Lower leg skin (tissue), 4 donors: ENCODE measurements around the gene CCNL1. TPM values are rescaled to one million over a fixed set of nuclear protein-coding genes. Genes with fewer than 3 reads are reported as not detected.
"Not testable (repeated sequence)": the region's sequence is repeated elsewhere in the genome, so short reads cannot be mapped to it uniquely, and the experiment has no call there.

Experiments
- DNase-seq, 2 donors: peaks; one replicate each; pipeline ENCODE4 v3.0.0-alpha.2; 2019; ENCODE audit warnings: low spot score in 2 of 2
- H3K4me3 ChIP-seq: fragments of 200-600 bp; sonication (generic); 2 replicates; pipeline ENCODE4 v1.5.1; 2017; ENCODE audit warnings: mild to moderate bottlenecking, low read depth; ENCODE audit not compliant: poor library complexity, severe bottlenecking
- POLR2A ChIP-seq, 2 donors: fragments of 450-650 bp; IDR thresholded peaks; one replicate each; pipeline ENCODE4 v1.6.1; 2016 to 2017; ENCODE audit warnings: antibody characterized with exemption in 2 of 2, mild to moderate bottlenecking in 1 of 2, moderate library complexity in 1 of 2
- WGBS, 2 donors: methylation state at CpG; one replicate each; pipeline ENCODE4 v1.1.5; 2018; 5-methylcytosine and 5-hydroxymethylcytosine counted together
- intact Hi-C: fragments of 100-400 bp; cut with DNase I; formaldehyde crosslinking; loops from one replicate; pipeline ENCODE4 v1.15.0; 2023; ENCODE audit warnings: low total_unique reads
- total RNA-seq, 4 donors: library from RNA; depleted of rRNA; stranded (reverse); fragments of >200 nt; gene quantifications; one replicate each; pipeline ENCODE4 v1.1.0, GENCODE V29; 2016
- TF ChIP-seq, protein P1 (sequence below), 3 donors: fragments of 450-650 bp; IDR thresholded peaks; one replicate each; pipeline ENCODE4 v1.5.1; 2016; ENCODE audit warnings: antibody characterized with exemption in 3 of 3, mild to moderate bottlenecking in 3 of 3, moderate library complexity in 2 of 3

Gene CCNL1
- total RNA-seq, 4 donors from 2014 or later = 113 to 308 (median 155) TPM

DNA sequence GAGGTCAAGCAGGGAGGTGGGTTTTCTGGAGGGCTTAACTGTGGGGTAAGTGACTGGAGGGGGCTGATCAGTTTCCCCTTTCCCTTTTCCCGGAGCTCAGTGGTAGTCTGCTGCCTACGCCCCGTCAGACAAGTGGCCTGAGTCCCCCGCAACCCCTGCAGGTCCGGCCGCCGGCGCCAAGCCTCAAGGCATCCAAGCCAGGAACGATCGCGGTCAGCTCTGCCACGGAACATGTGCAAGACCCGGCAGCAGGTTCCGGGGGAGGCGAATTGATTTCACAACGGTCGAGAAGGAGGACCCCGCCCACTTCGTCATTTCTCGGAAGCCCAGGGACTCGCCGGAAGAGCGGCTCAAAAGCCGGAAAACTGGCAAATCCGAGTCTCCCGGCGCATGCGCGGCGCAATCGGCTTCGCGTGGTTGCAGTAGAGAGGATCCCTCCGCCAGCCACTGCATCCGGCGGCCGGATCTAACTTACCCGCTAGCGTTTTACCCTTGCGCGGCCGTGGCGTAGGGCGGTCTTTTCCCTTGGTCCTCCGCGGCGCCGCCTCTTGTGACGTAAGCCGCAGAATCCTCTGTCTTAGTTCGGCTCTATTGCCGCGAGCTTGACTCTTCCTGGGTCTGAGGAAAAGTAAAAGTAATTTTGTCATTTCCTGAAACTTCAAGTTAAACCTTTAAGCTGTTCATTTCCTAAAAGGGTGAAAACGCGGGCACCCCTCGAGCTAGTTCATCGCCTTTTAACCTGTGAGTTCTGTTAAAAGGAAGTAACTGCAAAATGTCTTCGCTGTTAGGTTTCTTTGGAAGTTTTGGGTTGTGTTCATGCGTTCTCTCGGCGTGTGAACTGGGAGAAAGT, 14.9 kb upstream of the CCNL1 start:
- 0% methylated on average over 43 to 52 of the region's 61 CpGs for WGBS, 2 donors
- TF ChIP-seq, protein P1, sequence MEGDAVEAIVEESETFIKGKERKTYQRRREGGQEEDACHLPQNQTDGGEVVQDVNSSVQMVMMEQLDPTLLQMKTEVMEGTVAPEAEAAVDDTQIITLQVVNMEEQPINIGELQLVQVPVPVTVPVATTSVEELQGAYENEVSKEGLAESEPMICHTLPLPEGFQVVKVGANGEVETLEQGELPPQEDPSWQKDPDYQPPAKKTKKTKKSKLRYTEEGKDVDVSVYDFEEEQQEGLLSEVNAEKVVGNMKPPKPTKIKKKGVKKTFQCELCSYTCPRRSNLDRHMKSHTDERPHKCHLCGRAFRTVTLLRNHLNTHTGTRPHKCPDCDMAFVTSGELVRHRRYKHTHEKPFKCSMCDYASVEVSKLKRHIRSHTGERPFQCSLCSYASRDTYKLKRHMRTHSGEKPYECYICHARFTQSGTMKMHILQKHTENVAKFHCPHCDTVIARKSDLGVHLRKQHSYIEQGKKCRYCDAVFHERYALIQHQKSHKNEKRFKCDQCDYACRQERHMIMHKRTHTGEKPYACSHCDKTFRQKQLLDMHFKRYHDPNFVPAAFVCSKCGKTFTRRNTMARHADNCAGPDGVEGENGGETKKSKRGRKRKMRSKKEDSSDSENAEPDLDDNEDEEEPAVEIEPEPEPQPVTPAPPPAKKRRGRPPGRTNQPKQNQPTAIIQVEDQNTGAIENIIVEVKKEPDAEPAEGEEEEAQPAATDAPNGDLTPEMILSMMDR (IDR thresholded peaks at IDR 0.05) = no peak
- peak in 1 of 2 donors; percentile 75 for TF ChIP-seq POLR2A (IDR thresholded peaks at IDR 0.05)
- H3K4me3 ChIP-seq = peak overlapping the region; percentile 40
- peak; percentile 99 to 100 for DNase-seq
- intact Hi-C loops = no loop called here

DNA sequence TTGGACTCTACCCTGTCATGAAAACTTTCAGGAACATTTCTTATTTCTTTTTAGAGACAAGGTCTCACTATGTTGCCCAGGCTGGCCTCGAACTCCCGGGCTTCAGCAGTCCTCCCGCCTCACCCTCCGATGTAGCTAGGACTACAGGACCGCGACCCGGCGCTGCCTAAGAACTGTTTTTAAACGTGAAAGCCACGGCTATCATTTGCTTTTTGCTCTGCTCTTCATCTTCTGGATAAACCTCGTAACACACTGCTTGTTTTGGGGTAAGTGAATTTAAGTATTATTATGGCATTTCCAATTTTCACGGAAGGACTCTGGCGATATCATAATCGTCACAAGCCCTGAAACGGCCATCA, 14.3 kb upstream of the CCNL1 start:
- 3 to 4% methylated on average over 15 of the region's 15 CpGs for WGBS, 2 donors
- peak overlapping the region; percentile 28 for H3K4me3 ChIP-seq
- TF ChIP-seq, protein P1 (IDR thresholded peaks at IDR 0.05) = no peak
- no peak for TF ChIP-seq POLR2A (IDR thresholded peaks at IDR 0.05)
- intact Hi-C loops = no loop called here
- peak in 1 of 2 donors; percentile 87 for DNase-seq

DNA sequence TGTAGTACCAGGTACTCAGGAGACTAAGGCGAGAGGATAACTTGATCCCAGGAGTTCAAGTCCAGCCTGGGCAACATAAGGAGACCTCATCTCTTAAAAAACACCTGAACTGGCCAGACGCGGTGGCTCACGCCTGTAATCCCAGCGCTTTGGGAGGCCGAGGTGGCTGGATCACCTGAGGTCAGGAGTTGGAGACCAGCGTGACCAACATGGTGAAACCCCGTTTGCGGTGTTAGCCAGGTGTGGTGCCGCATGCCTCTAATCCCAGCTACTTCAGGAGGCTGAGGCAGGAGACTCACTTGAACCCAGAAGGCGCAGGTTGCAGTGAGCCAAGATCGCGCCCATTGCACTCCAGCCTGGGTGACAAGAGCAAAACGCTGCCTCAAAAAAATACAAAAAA, 13.4 kb upstream of the CCNL1 start:
- H3K4me3 ChIP-seq, DNase-seq, intact Hi-C loops: not testable (repeated sequence)
- 92 to 97% methylated on average over 14 of the region's 14 CpGs for WGBS, 2 donors

DNA sequence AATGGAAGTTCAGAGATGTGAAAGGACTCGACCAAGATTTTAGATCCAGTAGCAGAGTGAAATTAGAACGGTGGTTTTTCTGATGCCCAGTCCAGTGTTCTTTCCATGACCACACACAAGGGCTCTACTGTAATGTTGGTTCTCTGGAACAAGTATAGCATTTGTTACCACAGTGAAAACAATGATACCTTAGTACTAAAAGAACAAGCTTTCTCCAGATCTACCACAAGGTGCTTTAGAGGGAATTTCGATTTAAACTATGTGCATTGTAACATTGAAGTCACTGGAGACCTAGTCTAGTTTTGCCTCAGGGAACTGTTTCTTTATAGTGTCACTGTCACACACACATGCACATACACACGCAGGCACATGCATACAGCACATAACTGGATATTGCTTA, 12.8 kb upstream of the CCNL1 start:
- 70 to 75% methylated on average over 4 of the region's 4 CpGs for WGBS, 2 donors
- H3K4me3 ChIP-seq = no peak overlapping the region
- no peak for DNase-seq
- intact Hi-C loops = no loop called here
- TF ChIP-seq, protein P1 (IDR thresholded peaks at IDR 0.05) = no peak
- TF ChIP-seq POLR2A (IDR thresholded peaks at IDR 0.05) = no peak

DNA sequence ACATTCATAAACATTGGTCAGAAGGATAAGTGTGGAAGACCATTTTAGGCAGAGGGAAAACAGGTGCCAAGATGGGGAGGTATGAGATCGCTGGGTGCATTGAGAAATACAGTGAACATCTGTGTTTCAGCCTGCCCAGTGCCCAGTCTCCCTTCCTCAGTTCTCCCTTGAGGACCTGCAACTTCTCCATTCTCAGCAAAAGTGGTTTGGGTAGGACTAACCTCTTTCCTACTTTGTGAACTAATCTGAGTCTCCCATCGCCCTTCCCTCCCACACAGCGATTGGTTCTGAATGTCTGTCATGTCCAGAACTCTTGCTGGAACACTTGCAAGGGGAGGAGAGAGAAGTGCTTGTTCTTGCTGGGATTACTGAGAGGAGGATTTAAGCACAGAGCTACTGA, 10.9 kb upstream of the CCNL1 start:
- no peak for DNase-seq
- intact Hi-C loops = no loop called here
- no peak for TF ChIP-seq POLR2A (IDR thresholded peaks at IDR 0.05)
- TF ChIP-seq, protein P1 (IDR thresholded peaks at IDR 0.05) = no peak
- WGBS, 2 donors = 76 to 81% methylated on average over 3 of the region's 3 CpGs
- no peak overlapping the region for H3K4me3 ChIP-seq

DNA sequence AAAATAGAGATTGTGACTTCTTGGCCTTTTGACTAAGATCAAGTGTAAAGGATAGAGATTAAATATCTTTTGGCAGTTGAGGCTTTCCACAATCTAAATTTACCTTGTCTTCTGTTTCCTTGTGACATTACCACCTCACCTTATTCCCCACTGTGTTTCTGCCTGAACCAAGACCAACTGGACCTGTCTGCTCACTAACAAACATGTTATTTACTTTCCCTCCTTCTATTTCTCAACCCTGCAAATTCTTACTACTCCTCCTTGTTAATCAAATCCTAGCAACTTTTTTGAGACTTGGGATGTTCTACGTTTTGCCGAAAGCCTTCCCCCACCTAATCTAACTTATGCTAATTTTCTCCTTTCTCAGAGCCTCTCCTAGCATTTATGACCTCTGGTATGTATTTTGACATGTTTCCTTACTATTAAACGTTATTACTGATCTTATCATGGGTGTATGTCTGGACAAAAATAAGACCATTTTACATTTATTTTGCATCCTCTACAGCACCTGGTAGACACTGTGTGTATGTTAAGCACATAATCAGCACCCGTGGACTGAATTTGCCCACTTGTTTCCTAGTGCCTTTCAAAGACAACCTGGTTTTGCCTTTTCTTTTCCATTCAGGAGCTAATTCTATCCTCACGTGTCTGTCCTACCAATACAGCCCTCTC, 7.6 kb upstream of the CCNL1 start:
- no peak for DNase-seq
- intact Hi-C loops = no loop called here
- no peak for TF ChIP-seq POLR2A (IDR thresholded peaks at IDR 0.05)
- TF ChIP-seq, protein P1 (IDR thresholded peaks at IDR 0.05) = no peak
- 73 to 76% methylated on average over 5 of the region's 5 CpGs for WGBS, 2 donors
- no peak overlapping the region for H3K4me3 ChIP-seq
